ENCODE data around the gene KPNA2. TPM values are rescaled to one million over a fixed set of nuclear protein-coding genes. Genes with fewer than 3 reads are reported as not detected.

The KPNA2 gene
- total RNA-seq, result 99.3 TPM
- 10 to 100 TPM; 29.4 to 35.4 (median 31.5) TPM for polyA plus RNA-seq

- Histone ChIP-seq H3K9me3 (ENCODE audit: control insufficient read depth in 2 of 2, low read length in 2 of 2) (no peaks in the 10 kb centered on the region), H3K4me1 (ENCODE audit: control insufficient read depth, insufficient read depth, low read length, poor library complexity, severe bottlenecking) (peaks cover 14% of the 10 kb centered on the region), H3K36me3 (ENCODE audit: control insufficient read depth, insufficient read depth, low read length) (peaks cover 14% of the 10 kb centered on the region), H3K4me3 (ENCODE audit: low read depth, low read length) (peak within 1 kb of the TSS; percentile 94), H3K27ac (ENCODE audit: insufficient read depth, low read length, poor library complexity, severe bottlenecking) (peak within 1 kb of the TSS; percentile 90), H3K27me3 (ENCODE audit: control insufficient read depth, insufficient read depth, low read length) (no peaks in the 10 kb centered on the region)
- DNase-seq (peak; percentile 90 to 98 (median 95)), ATAC-seq (ENCODE audit: low read depth in 2 of 2) (peak; percentile 89 to 91)
- Mint-ChIP-seq H3K27me3 (peaks cover 4% of the 10 kb centered on the region), H3K4me1 (peaks cover 3 to 23% (median 16%) of the 10 kb centered on the region in 4 donors), H3K36me3 (peaks cover 6% of the 10 kb centered on the region), H3K27ac (peak within 1 kb of the TSS; percentile 93 to 95 (median 94)), H3K9me3 (peaks cover 0 to 2% (median 0%) of the 10 kb centered on the region in 7 donors), H3K4me3 (peak within 1 kb of the TSS; percentile 91 to 99 (median 96))
Measured at GRCh38 chr17:68035523-68036303, at the start of gene KPNA2. KPNA2 (plus strand) TSS chr17:68035735; CDS start chr17:68037133, 1,398 bp downstream.

DNA sequence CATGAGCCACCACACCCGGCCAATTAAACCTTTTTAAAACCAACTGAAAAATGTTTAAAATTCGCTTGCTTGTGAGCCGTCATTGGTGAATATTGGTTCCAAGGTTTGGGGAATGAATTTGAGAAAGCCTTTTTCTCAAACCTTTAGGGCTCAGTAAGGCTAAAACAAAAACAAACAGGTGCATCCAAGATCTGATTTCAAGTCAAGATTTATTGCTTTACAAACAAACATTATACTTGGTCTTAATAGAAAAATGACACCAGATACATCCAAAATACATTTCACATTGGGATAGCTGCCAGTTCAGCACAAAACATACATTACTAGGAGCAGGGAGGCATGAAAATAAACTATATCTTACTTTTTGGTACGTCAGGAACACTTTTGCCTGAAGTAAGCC is 44.6 kb upstream of the KPNA2 start:
- H3K27ac ChIP-seq (ENCODE audit: insufficient read depth, low read length, poor library complexity, severe bottlenecking), result no peak overlapping the region
- no peak overlapping the region for H3K27ac Mint-ChIP-seq
- H3K4me1 Mint-ChIP-seq, result peaks cover 12 to 27% (median 18%) of the 10 kb centered on the region in 4 donors
- peak overlapping the region in 2 of 4 donors; percentile 57 to 81 for H3K4me3 Mint-ChIP-seq
- DNase-seq, result no peak
- H3K9me3 Mint-ChIP-seq, result peaks cover 0 to 2% (median 0%) of the 10 kb centered on the region in 7 donors
- peaks cover 4% of the 10 kb centered on the region for H3K27me3 ChIP-seq (ENCODE audit: control insufficient read depth, insufficient read depth, low read length)
- peaks cover 25% of the 10 kb centered on the region for H3K4me1 ChIP-seq (ENCODE audit: control insufficient read depth, insufficient read depth, low read length, poor library complexity, severe bottlenecking)
- no peak for ATAC-seq (ENCODE audit: low read depth in 2 of 2)
- no peaks in the 10 kb centered on the region for H3K36me3 Mint-ChIP-seq
- no peak overlapping the region for H3K4me3 ChIP-seq (ENCODE audit: low read depth, low read length)
- no peaks in the 10 kb centered on the region for H3K36me3 ChIP-seq (ENCODE audit: control insufficient read depth, insufficient read depth, low read length)
- no peaks in the 10 kb centered on the region for H3K9me3 ChIP-seq (ENCODE audit: control insufficient read depth in 2 of 2, low read length in 2 of 2)
- peaks cover 18% of the 10 kb centered on the region for H3K27me3 Mint-ChIP-seq

DNA sequence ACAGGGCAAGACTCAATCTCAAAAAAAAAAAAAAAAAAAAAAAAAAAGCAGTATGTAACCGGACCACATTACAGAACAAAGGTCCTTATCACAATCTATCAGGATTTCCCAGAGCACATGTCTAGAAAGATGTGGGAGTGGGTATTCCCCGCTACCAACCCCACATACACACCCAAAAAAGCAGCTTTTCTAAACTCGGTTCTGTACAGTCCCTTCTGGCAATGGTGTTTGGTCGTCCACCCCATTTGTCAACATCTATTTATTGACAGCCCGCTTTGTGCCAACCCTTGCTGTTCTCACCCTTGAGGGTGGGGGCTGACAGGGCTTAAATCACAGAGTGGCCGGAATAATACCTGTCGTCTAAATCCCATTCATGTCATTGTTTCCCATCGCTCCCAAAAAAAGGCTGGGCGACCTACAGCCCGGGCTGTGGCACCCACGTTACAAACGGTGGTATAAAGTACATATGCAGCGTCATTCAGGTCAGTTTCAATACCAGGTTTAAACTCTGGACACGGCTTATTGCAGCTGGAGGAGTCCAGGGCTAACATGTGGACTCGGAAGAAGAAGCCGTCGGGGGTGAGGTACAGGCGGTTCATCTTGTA is 42.9 kb upstream of the KPNA2 start:
- peaks cover 34% of the 10 kb centered on the region for H3K27me3 Mint-ChIP-seq
- no peak for ATAC-seq (ENCODE audit: low read depth in 2 of 2)
- H3K27ac ChIP-seq (ENCODE audit: insufficient read depth, low read length, poor library complexity, severe bottlenecking), result no peak overlapping the region

DNA sequence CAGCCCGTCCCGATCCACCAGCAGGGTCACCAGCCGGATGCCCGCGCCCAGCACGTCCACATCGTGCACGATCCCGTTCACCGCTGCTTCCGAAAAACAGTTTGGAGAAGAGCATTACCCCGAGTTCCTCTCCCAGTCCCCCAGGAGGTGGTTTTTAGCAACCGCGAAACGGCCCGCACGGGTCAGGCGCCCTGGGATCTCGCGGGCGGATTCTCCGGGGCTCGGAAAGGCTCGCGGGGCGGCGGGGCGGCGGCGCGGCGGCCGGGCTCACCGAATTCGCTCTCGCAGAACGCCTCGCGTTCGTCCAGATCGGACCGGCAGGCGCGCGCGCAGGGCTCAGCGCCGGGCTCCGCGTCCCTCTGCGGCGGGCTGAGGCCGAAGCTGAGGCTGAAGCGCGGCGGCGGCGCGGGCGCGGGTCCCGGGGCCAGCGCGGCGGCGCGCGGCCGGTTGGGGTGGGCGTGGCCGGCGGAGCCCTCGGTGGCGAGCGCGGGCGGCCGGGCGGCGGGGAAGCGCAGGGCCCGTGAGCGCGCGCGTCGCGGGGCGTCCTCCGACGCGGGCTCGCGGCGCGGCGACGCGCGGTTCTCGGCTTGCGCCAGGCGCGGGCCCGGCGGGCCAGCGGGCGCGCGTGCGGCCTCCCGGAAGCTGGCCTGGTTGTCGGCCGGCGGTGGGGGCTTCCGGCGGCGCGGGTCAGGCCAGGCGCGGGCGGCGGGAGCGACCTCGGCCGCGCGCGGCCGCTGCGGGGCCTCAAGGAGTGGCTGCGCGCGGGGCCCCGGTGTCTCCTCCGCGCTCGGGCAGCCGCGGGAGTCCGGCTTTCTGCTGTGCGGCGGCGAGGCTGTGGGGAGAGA is 42.2 kb upstream of the KPNA2 start:
- Histone ChIP-seq H3K4me3 (ENCODE audit: low read depth, low read length) (peak overlapping the region; percentile 68), H3K4me1 (ENCODE audit: control insufficient read depth, insufficient read depth, low read length, poor library complexity, severe bottlenecking) (peaks cover 31% of the 10 kb centered on the region), H3K27me3 (ENCODE audit: control insufficient read depth, insufficient read depth, low read length) (peaks cover 4% of the 10 kb centered on the region), H3K27ac (ENCODE audit: insufficient read depth, low read length, poor library complexity, severe bottlenecking) (peak overlapping the region; percentile 51), H3K36me3 (ENCODE audit: control insufficient read depth, insufficient read depth, low read length) (no peaks in the 10 kb centered on the region), H3K9me3 (ENCODE audit: control insufficient read depth in 2 of 2, low read length in 2 of 2) (no peaks in the 10 kb centered on the region)
- peak; percentile 54 to 81 (median 70) for DNase-seq
- H3K36me3 Mint-ChIP-seq, result no peaks in the 10 kb centered on the region
- H3K4me3 Mint-ChIP-seq, result peak overlapping the region; percentile 92 to 95 (median 93)
- ATAC-seq (ENCODE audit: low read depth in 2 of 2), result peak; percentile 78 to 79
- H3K27ac Mint-ChIP-seq, result peak overlapping the region; percentile 48 to 90 (median 85)
- H3K4me1 Mint-ChIP-seq, result peaks cover 12 to 33% (median 23%) of the 10 kb centered on the region in 4 donors
- peaks cover 0 to 4% (median 0%) of the 10 kb centered on the region in 7 donors for H3K9me3 Mint-ChIP-seq
- H3K27me3 Mint-ChIP-seq, result peaks cover 41% of the 10 kb centered on the region

More for the DNA sequence above, 42.9 kb upstream of the KPNA2 start:
- peaks cover 4% of the 10 kb centered on the region for H3K27me3 ChIP-seq (ENCODE audit: control insufficient read depth, insufficient read depth, low read length)
- H3K4me3 ChIP-seq (ENCODE audit: low read depth, low read length), result peak overlapping the region; percentile 68
- H3K9me3 Mint-ChIP-seq, result peaks cover 0 to 2% (median 0%) of the 10 kb centered on the region in 7 donors
- no peaks in the 10 kb centered on the region for H3K36me3 Mint-ChIP-seq
- H3K4me1 ChIP-seq (ENCODE audit: control insufficient read depth, insufficient read depth, low read length, poor library complexity, severe bottlenecking), result peaks cover 31% of the 10 kb centered on the region
- peak overlapping the region; percentile 92 to 95 (median 93) for H3K4me3 Mint-ChIP-seq
- DNase-seq, result no peak
- H3K36me3 ChIP-seq (ENCODE audit: control insufficient read depth, insufficient read depth, low read length), result no peaks in the 10 kb centered on the region
- H3K27ac Mint-ChIP-seq, result peak overlapping the region; percentile 48 to 90 (median 85)
- no peaks in the 10 kb centered on the region for H3K9me3 ChIP-seq (ENCODE audit: control insufficient read depth in 2 of 2, low read length in 2 of 2)
- peaks cover 12 to 33% (median 23%) of the 10 kb centered on the region in 4 donors for H3K4me1 Mint-ChIP-seq

DNA sequence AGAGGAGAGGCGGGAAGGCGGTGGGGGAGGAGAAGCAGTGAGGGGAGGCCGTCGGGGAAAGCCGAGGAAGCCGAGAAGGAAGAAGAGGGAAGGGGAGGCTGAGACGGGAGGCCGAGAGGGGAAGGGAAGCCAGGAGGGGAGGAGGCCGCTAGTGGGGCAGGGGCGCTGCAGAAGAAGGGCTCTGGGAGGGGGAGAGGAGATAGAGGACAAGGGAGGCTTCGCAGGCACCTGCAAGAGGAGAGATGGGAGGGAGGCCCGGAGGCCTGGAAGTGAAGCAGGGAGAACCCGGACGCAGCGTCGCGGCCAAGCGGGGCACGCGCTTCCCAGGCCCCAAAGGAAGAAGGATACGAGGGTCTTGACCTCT is 41.6 kb upstream of the KPNA2 start:
- ATAC-seq (ENCODE audit: low read depth in 2 of 2) (no peak), DNase-seq (no peak)
- Histone ChIP-seq H3K4me3 (ENCODE audit: low read depth, low read length) (no peak overlapping the region), H3K4me1 (ENCODE audit: control insufficient read depth, insufficient read depth, low read length, poor library complexity, severe bottlenecking) (peaks cover 31% of the 10 kb centered on the region), H3K27ac (ENCODE audit: insufficient read depth, low read length, poor library complexity, severe bottlenecking) (no peak overlapping the region), H3K9me3 (ENCODE audit: control insufficient read depth in 2 of 2, low read length in 2 of 2) (no peaks in the 10 kb centered on the region), H3K36me3 (ENCODE audit: control insufficient read depth, insufficient read depth, low read length) (no peaks in the 10 kb centered on the region), H3K27me3 (ENCODE audit: control insufficient read depth, insufficient read depth, low read length) (peaks cover 4% of the 10 kb centered on the region)
- Mint-ChIP-seq H3K36me3 (no peaks in the 10 kb centered on the region), H3K27me3 (peaks cover 46% of the 10 kb centered on the region), H3K9me3 (peaks cover 0 to 8% (median 0%) of the 10 kb centered on the region in 7 donors), H3K4me1 (peaks cover 12 to 33% (median 23%) of the 10 kb centered on the region in 4 donors), H3K27ac (peak overlapping the region in 2 of 3 donors; percentile 25 to 48), H3K4me3 (peak overlapping the region; percentile 78 to 91 (median 85))

DNA sequence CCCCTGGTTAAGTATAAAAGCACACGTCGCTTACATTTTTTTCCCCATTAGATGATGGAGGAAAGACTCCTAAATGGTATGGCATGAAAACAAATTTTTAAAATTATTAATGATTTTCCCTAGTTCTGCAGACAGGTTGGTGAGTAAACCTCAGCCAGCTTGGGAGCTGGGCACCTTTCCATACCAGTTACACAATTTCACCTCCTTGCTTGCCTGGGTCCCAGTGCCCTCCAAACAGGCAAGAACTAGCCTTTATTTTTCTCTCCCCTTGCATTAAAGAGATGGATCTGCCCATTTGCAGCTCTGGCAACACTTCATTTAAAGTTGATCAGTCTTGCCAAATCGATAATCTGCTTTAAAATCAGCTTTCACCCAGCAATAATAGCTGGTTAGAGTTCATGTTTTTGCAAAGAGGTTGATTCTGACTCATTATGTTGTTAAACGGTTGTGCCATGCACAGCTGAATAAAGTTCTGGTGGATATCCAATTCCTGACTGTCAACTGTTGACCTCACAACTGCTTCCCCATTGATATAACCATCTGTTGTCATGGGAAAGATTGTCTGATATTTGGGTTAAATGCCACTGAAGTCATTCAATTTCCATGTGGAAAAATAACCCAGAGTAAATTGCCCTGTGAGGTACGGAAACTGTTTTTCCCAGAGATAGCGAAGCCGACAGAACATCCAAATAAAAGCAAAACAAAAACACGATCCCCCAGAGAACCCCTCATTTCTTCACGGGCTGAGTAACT is 40.5 kb upstream of the KPNA2 start:
- peak in 1 of 3 donors; percentile 12 for DNase-seq
- H3K4me1 Mint-ChIP-seq, result peaks cover 12 to 33% (median 23%) of the 10 kb centered on the region in 4 donors

More for the DNA sequence above, 40.5 kb upstream of the KPNA2 start:
- no peaks in the 10 kb centered on the region for H3K36me3 Mint-ChIP-seq
- H3K36me3 ChIP-seq (ENCODE audit: control insufficient read depth, insufficient read depth, low read length), result no peaks in the 10 kb centered on the region
- H3K27me3 ChIP-seq (ENCODE audit: control insufficient read depth, insufficient read depth, low read length), result peaks cover 4% of the 10 kb centered on the region
- peaks cover 46% of the 10 kb centered on the region for H3K27me3 Mint-ChIP-seq
- no peak overlapping the region for H3K27ac Mint-ChIP-seq
- H3K27ac ChIP-seq (ENCODE audit: insufficient read depth, low read length, poor library complexity, severe bottlenecking), result no peak overlapping the region
- peak overlapping the region; percentile 70 for H3K4me3 ChIP-seq (ENCODE audit: low read depth, low read length)
- H3K9me3 Mint-ChIP-seq, result peaks cover 0 to 8% (median 0%) of the 10 kb centered on the region in 7 donors
- H3K4me3 Mint-ChIP-seq, result peak overlapping the region; percentile 78 to 91 (median 85)
- H3K4me1 ChIP-seq (ENCODE audit: control insufficient read depth, insufficient read depth, low read length, poor library complexity, severe bottlenecking), result peaks cover 31% of the 10 kb centered on the region
- ATAC-seq (ENCODE audit: low read depth in 2 of 2), result no peak
- no peaks in the 10 kb centered on the region for H3K9me3 ChIP-seq (ENCODE audit: control insufficient read depth in 2 of 2, low read length in 2 of 2)
